Activated CD4-positive, alpha-beta T cell treated with anti-CD3 and anti-CD28 coated beads, Interleukin-2, amount 50 U/mL, for 48 hours (primary cell): ENCODE results near the gene ENTPD5.
"Not testable (repeated sequence)": the region's sequence is repeated elsewhere in the genome, so short reads cannot be mapped to it uniquely, and the experiment has no call there.

Experiments
- DNase-seq, 2 experiments: peaks; one replicate each; pipeline ENCODE4 v3.0.0-alpha.2; 2020

The ENTPD5 gene

DNA sequence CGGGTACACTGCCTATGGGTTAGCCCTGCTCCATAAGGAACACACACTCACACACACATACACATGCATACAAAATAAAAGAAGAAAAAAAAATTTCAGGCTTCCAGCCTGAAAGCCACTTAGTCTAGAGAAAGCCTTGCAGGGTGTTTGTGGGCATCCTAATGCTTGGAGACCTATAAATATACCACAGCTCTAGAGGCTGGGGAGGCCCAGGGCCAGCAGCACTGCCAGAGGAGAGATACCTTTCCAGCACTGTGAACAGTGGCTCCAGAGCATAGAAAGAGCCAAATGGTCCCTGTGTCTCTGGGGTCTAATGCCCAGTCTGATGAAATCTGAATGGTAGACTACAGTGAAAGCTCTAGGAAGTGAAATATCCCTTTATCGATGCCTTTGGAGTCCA, 82.1 kb downstream of the ENTPD5 start:
- no peak for DNase-seq

DNA sequence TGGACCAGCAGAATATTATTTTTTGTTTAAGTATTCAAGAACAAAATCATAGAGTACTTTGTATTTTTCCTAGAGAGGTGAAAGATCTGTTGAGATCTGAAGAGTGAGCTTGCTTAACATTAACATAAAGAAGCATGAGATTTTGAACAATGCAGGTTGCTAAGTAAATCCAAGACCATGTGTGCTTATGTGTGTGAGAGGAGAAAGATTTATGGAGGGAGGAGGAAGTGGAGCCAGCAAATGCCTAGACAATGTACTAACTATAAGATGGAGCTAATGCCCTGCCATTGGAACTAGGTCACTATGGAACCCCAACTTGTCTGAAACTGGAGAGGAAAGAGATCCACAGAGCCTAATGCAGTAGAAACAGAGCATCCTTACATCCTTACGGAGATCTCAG, 82.5 kb downstream of the ENTPD5 start:
- no peak for DNase-seq

DNA sequence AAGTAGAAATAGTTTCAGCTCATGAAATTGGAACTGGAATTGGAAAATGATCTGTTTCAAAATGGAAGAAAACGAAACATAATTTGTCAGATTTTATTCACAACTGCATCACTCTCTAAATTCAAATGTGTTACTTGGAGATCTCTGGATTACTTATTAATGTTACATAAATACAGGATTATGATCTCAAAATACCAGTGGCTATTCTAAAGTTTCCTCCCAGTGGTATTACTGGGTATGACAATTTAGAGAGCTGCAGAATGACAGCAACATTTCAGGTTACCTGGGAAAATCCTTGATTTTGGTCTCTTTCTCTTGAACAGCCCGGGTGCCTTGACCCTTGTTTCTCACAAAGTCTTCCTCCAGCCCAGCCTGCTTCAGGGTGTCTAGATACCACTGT, 83.4 kb downstream of the ENTPD5 start:
- no peak for DNase-seq

DNA sequence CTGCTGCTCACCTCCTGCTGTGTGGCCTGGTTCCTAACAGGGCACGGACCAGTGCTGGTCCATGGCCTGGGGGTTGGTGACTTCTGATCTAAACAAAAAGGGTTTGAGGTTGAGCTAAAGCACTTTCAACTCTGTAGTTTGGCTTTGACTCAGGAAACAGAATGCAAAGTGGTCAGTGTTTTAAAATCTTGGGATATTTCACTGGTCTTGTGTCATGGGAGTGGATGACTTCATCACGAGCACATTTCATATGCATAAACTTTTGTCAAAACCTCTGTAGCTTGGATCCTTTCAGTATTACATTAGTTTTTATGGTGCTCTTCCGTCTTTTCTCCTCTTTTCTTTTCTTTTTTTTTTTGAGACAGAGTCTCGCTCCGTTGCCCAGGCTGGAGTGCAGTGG, 94.8 kb downstream of the ENTPD5 start:
- DNase-seq = no peak

DNA sequence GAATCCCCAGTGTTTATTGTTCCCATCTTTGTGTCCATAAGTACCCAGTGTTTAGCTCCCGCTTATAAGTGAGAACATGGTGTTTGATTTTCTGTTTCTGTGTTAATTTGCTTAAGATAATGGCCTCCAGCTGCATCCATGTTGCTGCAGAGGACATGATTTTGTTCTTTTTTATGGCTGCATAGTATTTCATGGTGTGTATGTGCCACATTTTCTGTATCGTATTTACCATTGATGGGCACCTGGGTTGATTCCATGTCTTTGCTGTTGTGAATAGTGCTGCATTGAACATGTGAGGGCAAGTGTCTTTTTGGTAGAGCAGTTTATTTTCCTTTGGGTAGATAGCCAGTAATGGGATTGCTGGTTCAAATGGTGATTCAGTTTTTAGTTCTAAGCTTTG, 99.6 kb downstream of the ENTPD5 start:
- DNase-seq = not testable (repeated sequence)

DNA sequence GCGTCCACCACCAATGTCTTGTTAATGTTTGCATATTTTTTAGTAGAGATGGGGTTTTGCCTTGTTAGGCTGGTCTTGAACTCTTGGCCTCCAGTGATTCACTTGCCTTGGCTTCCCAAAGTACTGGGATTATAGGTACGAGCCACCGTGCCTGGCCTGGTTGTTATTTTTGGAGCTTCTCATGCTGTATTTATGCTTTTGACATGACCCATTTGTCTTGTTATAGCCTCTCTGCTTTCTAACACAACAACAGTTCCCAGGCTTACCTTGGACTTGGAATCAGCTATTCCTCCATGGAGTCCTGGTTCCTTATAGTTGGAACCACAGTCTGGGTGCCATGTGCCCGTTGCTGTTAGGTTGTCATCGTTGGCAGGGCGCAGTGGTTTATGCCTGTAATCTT, 102.8 kb downstream of the ENTPD5 start:
- no peak for DNase-seq

DNA sequence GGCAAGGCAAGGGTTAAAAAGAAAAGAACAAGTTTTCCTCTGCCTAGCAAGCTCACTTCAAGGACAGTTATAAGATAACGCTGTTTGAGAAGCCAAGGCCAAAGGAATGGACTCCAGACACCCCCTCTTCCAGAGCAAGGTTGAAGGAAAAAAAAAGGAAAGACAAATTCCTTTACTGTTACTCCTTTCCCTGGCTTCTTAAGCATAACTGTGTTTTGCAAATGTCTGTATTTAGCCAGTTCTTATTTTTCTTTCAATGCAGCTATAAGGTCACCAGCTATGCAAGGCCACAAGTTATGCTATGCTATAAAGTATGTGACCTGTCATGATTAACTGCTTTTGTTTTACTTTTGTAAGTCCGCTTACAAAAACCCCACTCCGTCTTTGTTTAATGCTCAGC, 105.8 kb downstream of the ENTPD5 start:
- no peak for DNase-seq

DNA sequence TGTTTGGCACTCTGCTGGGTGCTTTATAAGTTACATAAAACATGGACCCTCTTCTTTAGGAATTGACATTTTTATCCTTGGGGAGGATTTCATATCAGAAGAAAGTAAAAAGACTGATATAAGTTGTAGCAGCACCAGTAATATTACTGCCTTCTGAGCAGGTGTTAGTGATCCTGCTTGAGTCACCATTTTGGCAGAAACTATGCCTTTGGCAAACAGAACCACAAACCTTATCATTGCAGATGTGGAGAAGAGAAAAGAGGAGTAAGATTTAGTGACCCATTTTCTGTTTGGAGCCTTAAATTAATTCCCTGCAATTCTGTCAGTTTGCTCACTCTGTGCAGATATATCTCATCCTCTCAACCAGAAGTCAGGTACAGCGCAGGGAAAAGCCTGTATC, 109.4 kb downstream of the ENTPD5 start:
- DNase-seq = no peak
